GM19463 (cell line): ENCODE measurements around the gene PLAGL2.
A peak's percentile ranks its signal among the peaks of the same experiment; 100 is the strongest.

Experiments used
- ATAC-seq: cut with Tn5 transposase; IDR thresholded peaks from one replicate; pipeline ENCODE4 v1.9.1; 2021; ENCODE audit warnings: mild to moderate bottlenecking, moderate library complexity; ENCODE audit not compliant: unreplicated experiment

PLAGL2 gene

GRCh38 chr20:32231847-32232246, 24.3 kb upstream of the PLAGL2 start:
- ATAC-seq: no peak

GRCh38 chr20:32231245-32231644, 23.7 kb upstream of the PLAGL2 start:
- no peak for ATAC-seq

- no peak for ATAC-seq
Measured at GRCh38 chr20:32230707-32231106, 23.2 kb upstream of the PLAGL2 start.

GRCh38 chr20:32229251-32229747, 21.8 kb upstream of the PLAGL2 start:
- no peak for ATAC-seq

GRCh38 chr20:32227744-32228688, 20.5 kb upstream of the PLAGL2 start:
- ATAC-seq: no peak

GRCh38 chr20:32227306-32227705, 19.8 kb upstream of the PLAGL2 start:
- no peak for ATAC-seq

GRCh38 chr20:32226391-32226790, 18.8 kb upstream of the PLAGL2 start:
- no peak for ATAC-seq

GRCh38 chr20:32224463-32224862, 16.9 kb upstream of the PLAGL2 start:
- no peak for ATAC-seq

- ATAC-seq: no peak
Measured at GRCh38 chr20:32218156-32218900, 10.8 kb upstream of the PLAGL2 start.

GRCh38 chr20:32216179-32217142, 8.9 kb upstream of the PLAGL2 start:
- ATAC-seq: no peak

GRCh38 chr20:32215729-32216128, 8.2 kb upstream of the PLAGL2 start:
- ATAC-seq: no peak

GRCh38 chr20:32215147-32215546, 7.6 kb upstream of the PLAGL2 start:
- no peak for ATAC-seq

- no peak for ATAC-seq
Measured at GRCh38 chr20:32213870-32214269, 6.3 kb upstream of the PLAGL2 start.

- no peak for ATAC-seq
Measured at GRCh38 chr20:32209850-32210605, 2.5 kb upstream of the PLAGL2 start.

GRCh38 chr20:32208499-32209154, 1.1 kb upstream of the PLAGL2 start:
- ATAC-seq: no peak

- peak; percentile 24 for ATAC-seq
Measured at GRCh38 chr20:32206760-32207625, 550 bp downstream of the PLAGL2 start.

- no peak for ATAC-seq
Measured at GRCh38 chr20:32205843-32206759, 1.4 kb downstream of the PLAGL2 start.
